ENCODE data around the gene ADAMTSL3. TPM values are rescaled to one million over a fixed set of nuclear protein-coding genes. Genes with fewer than 3 reads are reported as not detected.

ADAMTSL3 gene
- total and polyA plus RNA-seq, 2 experiments from 2014 or later, result 0.61 to 0.87 TPM

- Histone ChIP-seq H3F3A (replicated peaks; ENCODE audit: low read depth) (no peaks in the 10 kb centered on the region), H3K36me3 (ENCODE audit: insufficient read depth) (no peaks in the 10 kb centered on the region), H4K20me1 (replicated peaks; ENCODE audit: insufficient read depth) (no peaks in the 10 kb centered on the region), H3K4me1 (ENCODE audit: insufficient read depth) (no peaks in the 10 kb centered on the region), H3K9me2 (ENCODE audit: insufficient read depth) (peaks cover 10% of the 10 kb centered on the region; the same call in 1 of the 2 replicates), H3K4me2 (no peak overlapping the region), H3K4me3 (no peak overlapping the region), H2AFZ (no peak overlapping the region), H3K79me2 (replicated peaks; ENCODE audit: insufficient read depth) (no peaks in the 10 kb centered on the region), H3K27ac (ENCODE audit: low read depth) (no peak overlapping the region), H3K27me3 (ENCODE audit: insufficient read depth) (no peaks in the 10 kb centered on the region)
- DNase-seq (ENCODE audit: low spot score) (no peak), ATAC-seq (no peak)
- no peaks in the 10 kb centered on the region; the same call in 2 of the 3 replicates for H3K9me3 Mint-ChIP-seq
- H3K27me3 Mint-ChIP-seq (ENCODE audit: insufficient read depth, low read depth, poor library complexity), result peaks cover 2% of the 10 kb centered on the region
- no peaks in the 10 kb centered on the region for H3K36me3 Mint-ChIP-seq (ENCODE audit: low read depth)
- H3K4me3 Mint-ChIP-seq, result no peak overlapping the region
- H3K27ac Mint-ChIP-seq, result no peak overlapping the region
- no peaks in the 10 kb centered on the region for H3K4me1 Mint-ChIP-seq
- TF ChIP-seq ETS1 (IDR thresholded peaks at IDR 0.05) (no peak), EZH2 (IDR thresholded peaks at IDR 0.05; ENCODE audit: low read depth, unreplicated experiment) (no peak), ZNF114 (CRISPR knock-in tag; IDR thresholded peaks at IDR 0.05) (no peak), ZNF331 (CRISPR knock-in tag; IDR thresholded peaks at IDR 0.05; ENCODE audit: low read depth) (no peak), ZNF462 (CRISPR knock-in tag; IDR thresholded peaks at IDR 0.05) (no peak), CREB1 (CRISPR knock-in tag; IDR thresholded peaks at IDR 0.05; ENCODE audit: low read depth) (no peak)
These were observed 347.7 kb downstream of the ADAMTSL3 start for GRCh38 chr15:84001655-84002054.
